HepG2 (cell line): Measurements from ENCODE around the gene SIN3A. TPM values are rescaled to one million over a fixed set of nuclear protein-coding genes. Genes with fewer than 3 reads are reported as not detected.
"Not testable (repeated sequence)": the region's sequence is repeated elsewhere in the genome, so short reads cannot be mapped to it uniquely, and the experiment has no call there.

ENCODE experiments used
- ATAC-seq: fragments of 200-7000 bp; cut with Tn5 transposase; 3 replicates; pipeline ENCODE4 v1.9.1; 2020; ENCODE audit warnings: mild to moderate bottlenecking, moderate library complexity
- BruUV-seq: library from RNA; stranded (reverse); fragments of 400-500 nt; replicated peaks from 2 replicates; lab custom pipeline; 2021; lab: Mats Ljungman, UMichigan
- CTCF ChIA-PET: fragments of 300-600 bp; formaldehyde crosslinking; extraction: SDS; loops from one replicate; lab custom pipeline; 2021; ENCODE audit warnings: low total read pairs, inconsistent platforms, low intra/inter-chr PET ratio; lab: Yijun Ruan, JAX
- POLR2A ChIA-PET: fragments of 350-600 bp; sonication (Branson Sonifier 250); formaldehyde crosslinking; loops from one replicate; lab custom pipeline; 2020; ENCODE audit warnings: antibody characterized with exemption, inconsistent platforms; lab: Yijun Ruan, JAX
- DNase-seq: peaks from one replicate; pipeline ENCODE4 v3.0.0-alpha.2; 2015; ENCODE audit warnings: low spot score
- FAIRE-seq: peaks from 3 replicates; lab custom pipeline; 2011; peaks lifted over from hg19 to GRCh38; lab: Jason Lieb, UNC
- H2AFZ ChIP-seq: one replicate; pipeline ENCODE4 v1.6.1; 2011; ENCODE audit warnings: low read length, inconsistent platforms
- H3K27ac ChIP-seq: fragments of 300-600 bp; 3 replicates; pipeline ENCODE4 v1.8.0; 2011; ENCODE audit warnings: mixed run types, mild to moderate bottlenecking, mixed read lengths, low read length, inconsistent platforms; ENCODE audit not compliant: insufficient read depth; ENCODE audit errors: extremely low read length
- H3K27me3 ChIP-seq, 2 experiments: fragments of 200-600 bp in 1 of 2; 2 replicates in 1 of 2; 3 replicates in 1 of 2; pipeline versions ENCODE4 v1.6.0 to v1.8.0; 2011; ENCODE audit warnings: low read length in 2 of 2, mild to moderate bottlenecking in 2 of 2, moderate library complexity in 2 of 2, inconsistent platforms in 1 of 2; ENCODE audit not compliant: insufficient read depth in 2 of 2, control insufficient read depth in 1 of 2
- H3K36me3 ChIP-seq, 2 experiments: fragments of 200-600 bp in 1 of 2; replicated peaks in 1 of 2; 2 replicates in 1 of 2; 3 replicates in 1 of 2; pipeline versions ENCODE4 v1.5.1 to v1.8.0; 2011; ENCODE audit warnings: low read length in 2 of 2, inconsistent platforms in 1 of 2; ENCODE audit not compliant: insufficient read depth in 2 of 2, control insufficient read depth in 1 of 2
- H3K4me1 ChIP-seq: 2 replicates; pipeline ENCODE4 v1.5.1; 2012; ENCODE audit warnings: low read length, inconsistent platforms; ENCODE audit not compliant: insufficient read depth
- H3K4me2 ChIP-seq: 2 replicates; pipeline ENCODE4 v1.6.0; 2011; ENCODE audit warnings: low read depth, low read length, inconsistent platforms
- H3K4me3 ChIP-seq, 3 experiments: fragments of 200-600 bp in 1 of 3; sonication (generic), shearing (Covaris generic) in 1 of 3; replicated peaks in 1 of 3; 2 replicates each; pipeline ENCODE4 v1.5.1; 2011 to 2016; ENCODE audit warnings: low read length in 3 of 3, inconsistent platforms in 2 of 3, low read depth in 2 of 3, mild to moderate bottlenecking in 2 of 3, control low read depth in 1 of 3, mixed read lengths in 1 of 3; ENCODE audit not compliant: insufficient read depth in 1 of 3
- H3K79me2 ChIP-seq: one replicate; pipeline ENCODE4 v1.6.1; 2011; ENCODE audit warnings: low read length, inconsistent platforms; ENCODE audit not compliant: insufficient read depth
- H3K9ac ChIP-seq: 2 replicates; pipeline ENCODE4 v1.6.0; 2011; ENCODE audit warnings: mild to moderate bottlenecking, low read depth, low read length, inconsistent platforms; ENCODE audit not compliant: insufficient read depth
- H3K9me3 ChIP-seq: 2 replicates; pipeline ENCODE4 v1.5.1; 2012; ENCODE audit warnings: mild to moderate bottlenecking, low read length
- H4K20me1 ChIP-seq: 2 replicates; pipeline ENCODE4 v1.6.0; 2011; ENCODE audit warnings: inconsistent platforms, mild to moderate bottlenecking, low read length, moderate library complexity; ENCODE audit not compliant: insufficient read depth
- MED13 ChIP-seq: sonication (generic); formaldehyde crosslinking; IDR thresholded peaks from 2 replicates; pipeline ENCODE4 v1.5.0; 2020; ENCODE audit warnings: missing genetic modification reagents
- RXRB ChIP-seq: IDR thresholded peaks from 2 replicates; pipeline ENCODE4 v1.6.1; 2016; ENCODE audit warnings: borderline replicate concordance, missing genetic modification reagents, missing compliant biosample characterization
- SATB2 ChIP-seq: sonication (generic); formaldehyde crosslinking; IDR thresholded peaks from 2 replicates; pipeline ENCODE4 v1.5.0; 2020; ENCODE audit warnings: missing genetic modification reagents
- ZNF589 ChIP-seq: sonication (generic); formaldehyde crosslinking; conservative IDR thresholded peaks from 2 replicates; pipeline ENCODE4 v1.8.0; 2022; ENCODE audit warnings: mild to moderate bottlenecking, moderate library complexity, missing genetic modification reagents
- ZNF761 ChIP-seq: sonication (generic); formaldehyde crosslinking; conservative IDR thresholded peaks from 2 replicates; pipeline ENCODE4 v1.4.0; 2020; ENCODE audit warnings: mild to moderate bottlenecking, missing genetic modification reagents
- WGBS: methylation state at CpG from one replicate; pipeline ENCODE4 v1.1.6; 2017; ENCODE audit warnings: low lambda C conversion rate; 5-methylcytosine and 5-hydroxymethylcytosine counted together
- in situ Hi-C: cut with HindIII; loops from 2 replicates; pipeline ENCODE4 v1.10.0; 2017; ENCODE audit warnings: low pct_unique_long_range_greater_than_20kb; ENCODE audit not compliant: extremely low pct_ligation_motif_present
- intact Hi-C: fragments of 100-400 bp; cut with micrococcal nuclease; formaldehyde crosslinking; loops from one replicate; pipeline ENCODE4 v1.10.0; 2022; ENCODE audit not compliant: unreplicated experiment
- polyA plus RNA-seq, 8 experiments: library from polyadenylated mRNA; depleted of rRNA in 3 of 8; stranded (reverse) in 7 of 8; unstranded in 1 of 8; fragments of >200 nt; fragmentation: Illumina TruSeq in 4 of 8; extraction: Trizol in 4 of 8; gene quantifications; 2 replicates each; pipeline versions ENCODE4 v1.2.1 to v1.2.3, GENCODE V29; 2011 to 2016; ENCODE audit warnings: low read depth in 4 of 8, missing spikeins in 1 of 8, mixed read lengths in 1 of 8; ENCODE audit not compliant: insufficient read depth in 1 of 8
- total RNA-seq, 5 experiments: library from RNA; depleted of rRNA; stranded (reverse); fragments of >200 nt; fragmentation: Illumina TruSeq; extraction: Trizol; gene quantifications; 2 replicates each; pipeline ENCODE4 v1.2.3, GENCODE V29; 2016; ENCODE audit warnings: low read depth in 1 of 5
- TF ChIP-seq, protein P1 (sequence below): sonication (generic); formaldehyde crosslinking; IDR thresholded peaks from 2 replicates; pipeline ENCODE4 v1.5.1; 2020; ENCODE audit warnings: missing genetic modification reagents, mild to moderate bottlenecking, borderline replicate concordance
- TF ChIP-seq, protein P2 (sequence below): sonication (generic); formaldehyde crosslinking; IDR thresholded peaks from 2 replicates; pipeline ENCODE4 v1.9.0; 2022; ENCODE audit warnings: low read depth, missing genetic modification reagents
- TF ChIP-seq, protein P3 (sequence below): sonication (generic); formaldehyde crosslinking; IDR thresholded peaks from 2 replicates; pipeline ENCODE4 v1.8.0; 2023; ENCODE audit warnings: mild to moderate bottlenecking, missing genetic modification reagents

The SIN3A gene
- total and polyA plus RNA-seq, 2 of the 13 experiments (the other 11 are each of a cell fraction or from before 2014, with no cell fraction given) = 16.1 to 28.1 TPM

DNA sequence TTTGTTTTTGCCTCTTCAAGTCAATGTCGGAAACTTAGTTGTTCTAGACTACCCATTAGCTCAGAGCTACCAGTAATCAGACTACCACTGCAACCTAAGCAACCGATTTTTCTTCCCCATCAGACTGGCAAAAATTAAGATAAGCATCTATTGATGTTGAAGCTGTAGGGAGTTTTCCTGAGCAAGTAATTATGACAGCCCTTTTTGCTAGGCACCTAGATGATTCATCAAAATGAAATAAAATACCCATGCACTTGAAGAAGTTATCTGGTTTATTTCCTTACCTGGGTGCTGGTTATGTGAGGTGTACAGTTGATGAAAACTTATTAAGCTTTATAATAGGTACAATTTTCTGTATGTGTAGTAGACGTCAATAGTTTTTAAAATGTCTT, 116.2 kb downstream of the SIN3A start:
- Histone ChIP-seq H3K4me3 (peak overlapping the region; percentile 73 to 83 (median 81)), H3K4me1 (peaks cover 22% of the 10 kb centered on the region), H3K9ac (peak overlapping the region; percentile 47), H4K20me1 (no peaks in the 10 kb centered on the region), H3K27me3 (no peaks in the 10 kb centered on the region), H3K9me3 (no peaks in the 10 kb centered on the region), H3K36me3 (peaks cover 0 to 3% of the 10 kb centered on the region in 2 experiments; a peak in 2 of 5 replicates), H3K4me2 (peak overlapping the region; percentile 99), H3K27ac (peak overlapping the region; percentile 78), H2AFZ (peak overlapping the region; percentile 76), H3K79me2 (peaks cover 8% of the 10 kb centered on the region)
- TF ChIP-seq, protein P1, sequence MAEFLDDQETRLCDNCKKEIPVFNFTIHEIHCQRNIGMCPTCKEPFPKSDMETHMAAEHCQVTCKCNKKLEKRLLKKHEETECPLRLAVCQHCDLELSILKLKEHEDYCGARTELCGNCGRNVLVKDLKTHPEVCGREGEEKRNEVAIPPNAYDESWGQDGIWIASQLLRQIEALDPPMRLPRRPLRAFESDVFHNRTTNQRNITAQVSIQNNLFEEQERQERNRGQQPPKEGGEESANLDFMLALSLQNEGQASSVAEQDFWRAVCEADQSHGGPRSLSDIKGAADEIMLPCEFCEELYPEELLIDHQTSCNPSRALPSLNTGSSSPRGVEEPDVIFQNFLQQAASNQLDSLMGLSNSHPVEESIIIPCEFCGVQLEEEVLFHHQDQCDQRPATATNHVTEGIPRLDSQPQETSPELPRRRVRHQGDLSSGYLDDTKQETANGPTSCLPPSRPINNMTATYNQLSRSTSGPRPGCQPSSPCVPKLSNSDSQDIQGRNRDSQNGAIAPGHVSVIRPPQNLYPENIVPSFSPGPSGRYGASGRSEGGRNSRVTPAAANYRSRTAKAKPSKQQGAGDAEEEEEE (CRISPR knock-in tag) = no peak
- TF ChIP-seq SATB2 (CRISPR knock-in tag) = no peak
- TF ChIP-seq ZNF589 = no peak
- TF ChIP-seq RXRB (CRISPR knock-in tag) = no peak
- TF ChIP-seq, protein P2, sequence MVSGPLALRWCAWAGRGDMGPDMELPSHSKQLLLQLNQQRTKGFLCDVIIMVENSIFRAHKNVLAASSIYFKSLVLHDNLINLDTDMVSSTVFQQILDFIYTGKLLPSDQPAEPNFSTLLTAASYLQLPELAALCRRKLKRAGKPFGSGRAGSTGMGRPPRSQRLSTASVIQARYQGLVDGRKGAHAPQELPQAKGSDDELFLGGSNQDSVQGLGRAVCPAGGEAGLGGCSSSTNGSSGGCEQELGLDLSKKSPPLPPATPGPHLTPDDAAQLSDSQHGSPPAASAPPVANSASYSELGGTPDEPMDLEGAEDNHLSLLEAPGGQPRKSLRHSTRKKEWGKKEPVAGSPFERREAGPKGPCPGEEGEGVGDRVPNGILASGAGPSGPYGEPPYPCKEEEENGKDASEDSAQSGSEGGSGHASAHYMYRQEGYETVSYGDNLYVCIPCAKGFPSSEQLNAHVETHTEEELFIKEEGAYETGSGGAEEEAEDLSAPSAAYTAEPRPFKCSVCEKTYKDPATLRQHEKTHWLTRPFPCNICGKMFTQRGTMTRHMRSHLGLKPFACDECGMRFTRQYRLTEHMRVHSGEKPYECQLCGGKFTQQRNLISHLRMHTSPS (CRISPR knock-in tag) = no peak
- TF ChIP-seq MED13 = no peak
- TF ChIP-seq, protein P3, sequence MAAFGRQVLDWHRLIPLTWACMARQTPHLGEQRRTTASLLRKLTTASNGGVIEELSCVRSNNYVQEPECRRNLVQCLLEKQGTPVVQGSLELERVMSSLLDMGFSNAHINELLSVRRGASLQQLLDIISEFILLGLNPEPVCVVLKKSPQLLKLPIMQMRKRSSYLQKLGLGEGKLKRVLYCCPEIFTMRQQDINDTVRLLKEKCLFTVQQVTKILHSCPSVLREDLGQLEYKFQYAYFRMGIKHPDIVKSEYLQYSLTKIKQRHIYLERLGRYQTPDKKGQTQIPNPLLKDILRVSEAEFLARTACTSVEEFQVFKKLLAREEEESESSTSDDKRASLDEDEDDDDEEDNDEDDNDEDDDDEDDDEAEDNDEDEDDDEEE (CRISPR knock-in tag) = no peak
- TF ChIP-seq ZNF761 (CRISPR knock-in tag) = no peak
- POLR2A ChIA-PET = interaction anchor here (1.3 to 2.0 kb wide), 3 partner anchors 12 to 305 kb away, joined by 6 to 10 read pairs (median 8); partner anchors contain the start of genes IMP3, MAN2C1 and NEIL1
- intact Hi-C loops = no loop called here
- 37% methylated on average over 3 of the region's 3 CpGs for WGBS
- no peak for FAIRE-seq
- CTCF ChIA-PET = no interaction called here
- BruUV-seq = no TSS peak
- in situ Hi-C loops = no loop called here
- no peak for ATAC-seq
- no peak for DNase-seq

DNA sequence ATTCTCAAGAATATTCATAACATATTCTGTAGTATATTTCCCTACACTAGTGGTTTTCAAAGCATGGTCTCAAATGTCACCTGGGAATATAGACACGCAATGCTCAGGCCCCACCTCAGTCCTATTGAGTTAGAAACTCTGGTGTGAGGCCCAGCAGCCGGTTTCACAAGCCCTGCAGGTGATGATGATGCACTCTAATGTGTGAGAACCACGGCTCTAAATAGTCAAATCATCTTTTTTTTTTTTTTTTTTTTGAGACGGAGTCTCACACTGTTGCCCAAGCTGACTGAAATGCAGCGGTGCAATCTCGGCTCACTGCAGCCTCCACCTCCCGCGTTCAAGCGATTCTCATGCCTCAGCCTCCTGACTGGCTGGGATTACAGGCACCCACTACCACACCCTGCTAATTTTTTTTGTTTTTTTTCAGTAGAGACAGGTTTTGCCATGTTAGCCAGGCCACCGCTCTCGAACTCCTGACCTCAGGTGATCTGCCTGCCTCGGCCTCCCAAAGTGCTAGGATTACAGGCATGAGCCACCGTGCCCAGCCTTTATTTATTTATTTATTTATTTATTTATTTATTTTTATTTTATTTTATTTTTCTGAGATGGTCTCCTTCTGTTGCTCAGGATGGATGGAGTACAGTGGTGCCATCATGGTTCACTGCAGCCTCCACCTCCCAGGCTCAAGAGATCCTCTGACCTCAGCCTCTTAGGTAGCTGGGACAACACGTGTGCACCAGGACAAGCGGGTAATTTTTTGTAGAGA, 117.7 kb downstream of the SIN3A start:
- BruUV-seq, H4K20me1 ChIP-seq, H3K36me3 ChIP-seq, in situ Hi-C loops, FAIRE-seq, H3K79me2 ChIP-seq, H2AFZ ChIP-seq, CTCF ChIA-PET, H3K9me3 ChIP-seq, intact Hi-C loops, ATAC-seq, POLR2A ChIA-PET, H3K9ac ChIP-seq, DNase-seq, H3K4me3 ChIP-seq, H3K27ac ChIP-seq, H3K27me3 ChIP-seq, H3K4me2 ChIP-seq: not testable (repeated sequence)
- peaks cover 22% of the 10 kb centered on the region for H3K4me1 ChIP-seq
- WGBS = 80% methylated on average over 15 of the region's 15 CpGs
